ENCODE results near the gene PPFIA3.

- TF ChIP-seq CTCF (IDR thresholded peaks at IDR 0.05) = no peak
- no peak for TF ChIP-seq POLR2A (IDR thresholded peaks at IDR 0.05)
Observed at GRCh38 chr19:49107625-49108459, 11.5 kb upstream of the PPFIA3 start.

Measured in esophagus squamous epithelium (tissue), 4 donors.